ENCODE results near the gene TPM2. TPM values are rescaled to one million over a fixed set of nuclear protein-coding genes. Genes with fewer than 3 reads are reported as not detected.

Gene TPM2
- total RNA-seq, 1 donor from 2014 or later, result 77.1 TPM

GRCh38 chr9:35711501-35712428 is 22.0 kb upstream of the TPM2 start:
- TF ChIP-seq, protein P1, sequence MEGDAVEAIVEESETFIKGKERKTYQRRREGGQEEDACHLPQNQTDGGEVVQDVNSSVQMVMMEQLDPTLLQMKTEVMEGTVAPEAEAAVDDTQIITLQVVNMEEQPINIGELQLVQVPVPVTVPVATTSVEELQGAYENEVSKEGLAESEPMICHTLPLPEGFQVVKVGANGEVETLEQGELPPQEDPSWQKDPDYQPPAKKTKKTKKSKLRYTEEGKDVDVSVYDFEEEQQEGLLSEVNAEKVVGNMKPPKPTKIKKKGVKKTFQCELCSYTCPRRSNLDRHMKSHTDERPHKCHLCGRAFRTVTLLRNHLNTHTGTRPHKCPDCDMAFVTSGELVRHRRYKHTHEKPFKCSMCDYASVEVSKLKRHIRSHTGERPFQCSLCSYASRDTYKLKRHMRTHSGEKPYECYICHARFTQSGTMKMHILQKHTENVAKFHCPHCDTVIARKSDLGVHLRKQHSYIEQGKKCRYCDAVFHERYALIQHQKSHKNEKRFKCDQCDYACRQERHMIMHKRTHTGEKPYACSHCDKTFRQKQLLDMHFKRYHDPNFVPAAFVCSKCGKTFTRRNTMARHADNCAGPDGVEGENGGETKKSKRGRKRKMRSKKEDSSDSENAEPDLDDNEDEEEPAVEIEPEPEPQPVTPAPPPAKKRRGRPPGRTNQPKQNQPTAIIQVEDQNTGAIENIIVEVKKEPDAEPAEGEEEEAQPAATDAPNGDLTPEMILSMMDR (IDR thresholded peaks at IDR 0.05; ENCODE audit: insufficient read depth, low read length, poor library complexity, severe bottlenecking), result no peak
- H3K4me3 ChIP-seq (ENCODE audit: low read depth, low read length), result no peak overlapping the region
- no peaks in the 10 kb centered on the region for H3K27me3 ChIP-seq (ENCODE audit: control insufficient read depth, insufficient read depth, low read length)
- no peak for DNase-seq (ENCODE audit: low read depth)
- peaks cover 13% of the 10 kb centered on the region for H3K36me3 ChIP-seq (ENCODE audit: control insufficient read depth, insufficient read depth, low read length)

DNA sequence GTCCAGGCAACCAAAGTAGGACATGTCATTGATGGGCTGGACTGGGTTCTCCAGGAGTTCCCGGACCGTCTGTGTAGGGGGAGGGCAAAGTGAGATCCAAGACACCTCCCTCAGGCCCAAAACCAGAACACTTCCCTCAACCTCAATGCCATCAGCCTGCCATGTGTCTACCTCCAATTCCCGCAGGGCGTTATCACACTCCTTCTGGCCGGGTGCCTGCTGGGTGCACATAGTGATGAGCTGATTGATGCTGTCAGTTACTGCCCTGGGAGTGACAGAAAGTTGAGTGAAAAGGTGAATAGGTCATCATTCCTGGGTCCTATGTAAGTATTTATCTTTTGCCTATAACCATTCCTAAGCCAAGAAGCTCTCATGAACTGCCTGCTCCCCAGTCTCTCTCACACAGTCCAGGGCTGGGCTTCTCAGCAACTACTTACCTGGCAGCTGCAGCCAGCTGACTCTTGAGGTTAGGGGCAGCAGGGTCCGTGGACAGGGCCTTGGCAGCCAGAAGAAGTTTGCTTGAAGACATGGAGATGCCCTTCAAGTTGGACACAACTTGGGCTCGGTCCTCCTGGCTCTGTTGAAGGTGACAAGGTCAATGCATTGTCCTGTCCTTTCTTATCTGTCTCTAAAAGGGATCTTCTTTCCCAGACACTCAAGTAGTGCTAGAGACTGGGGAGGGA is 21.2 kb upstream of the TPM2 start:
- no peaks in the 10 kb centered on the region for H3K27me3 ChIP-seq (ENCODE audit: control insufficient read depth, insufficient read depth, low read length)
- H3K36me3 ChIP-seq (ENCODE audit: control insufficient read depth, insufficient read depth, low read length), result peaks cover 11% of the 10 kb centered on the region
- H3K4me3 ChIP-seq (ENCODE audit: low read depth, low read length), result no peak overlapping the region
- TF ChIP-seq, protein P1 (IDR thresholded peaks at IDR 0.05; ENCODE audit: insufficient read depth, low read length, poor library complexity, severe bottlenecking), result no peak
- DNase-seq (ENCODE audit: low read depth), result no peak

- peaks cover 12% of the 10 kb centered on the region for H3K36me3 ChIP-seq (ENCODE audit: control insufficient read depth, insufficient read depth, low read length)
- H3K27me3 ChIP-seq (ENCODE audit: control insufficient read depth, insufficient read depth, low read length), result no peaks in the 10 kb centered on the region
- TF ChIP-seq, protein P1 (IDR thresholded peaks at IDR 0.05; ENCODE audit: insufficient read depth, low read length, poor library complexity, severe bottlenecking), result no peak
- DNase-seq (ENCODE audit: low read depth), result no peak
- H3K4me3 ChIP-seq (ENCODE audit: low read depth, low read length), result no peak overlapping the region
Measured at GRCh38 chr9:35708146-35708545, 18.4 kb upstream of the TPM2 start.

GRCh38 chr9:35706951-35707350 is 17.2 kb upstream of the TPM2 start:
- Histone ChIP-seq H3K36me3 (ENCODE audit: control insufficient read depth, insufficient read depth, low read length) (peaks cover 13% of the 10 kb centered on the region), H3K27me3 (ENCODE audit: control insufficient read depth, insufficient read depth, low read length) (no peaks in the 10 kb centered on the region), H3K4me3 (ENCODE audit: low read depth, low read length) (no peak overlapping the region)
- no peak for DNase-seq (ENCODE audit: low read depth)
- TF ChIP-seq, protein P1 (IDR thresholded peaks at IDR 0.05; ENCODE audit: insufficient read depth, low read length, poor library complexity, severe bottlenecking), result no peak

DNA sequence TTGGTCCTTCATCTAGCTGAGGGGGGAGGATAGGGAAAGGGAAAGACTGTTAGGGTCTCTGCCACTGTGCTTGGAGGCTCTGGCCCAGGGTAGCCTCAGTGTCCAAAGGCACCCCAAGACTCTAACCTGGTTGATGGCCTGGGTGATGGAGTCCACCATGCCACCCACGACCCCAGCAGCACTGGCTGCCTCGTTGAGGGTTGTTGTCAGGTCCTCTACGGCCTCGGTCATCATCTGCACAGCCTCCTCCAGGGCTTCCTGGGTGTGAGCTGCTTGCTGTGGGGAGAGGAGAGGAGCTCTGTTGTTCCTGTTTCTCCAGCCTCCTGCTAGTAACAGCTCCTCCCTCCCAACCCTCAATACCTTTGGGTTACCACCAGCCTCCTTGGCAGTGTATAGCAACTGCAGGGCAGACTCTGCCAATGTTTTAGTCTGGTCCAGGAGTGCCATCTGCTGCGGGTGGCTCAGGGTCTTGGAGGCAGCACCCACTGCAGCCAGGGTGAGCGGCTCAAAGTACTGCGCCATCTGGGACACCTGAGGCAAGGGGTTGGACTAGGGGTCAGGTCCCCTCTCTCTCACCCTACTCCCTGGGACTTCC is 16.2 kb upstream of the TPM2 start:
- Histone ChIP-seq H3K36me3 (ENCODE audit: control insufficient read depth, insufficient read depth, low read length) (peaks cover 14% of the 10 kb centered on the region), H3K4me3 (ENCODE audit: low read depth, low read length) (no peak overlapping the region), H3K27me3 (ENCODE audit: control insufficient read depth, insufficient read depth, low read length) (no peaks in the 10 kb centered on the region)
- no peak for DNase-seq (ENCODE audit: low read depth)
- TF ChIP-seq, protein P1 (IDR thresholded peaks at IDR 0.05; ENCODE audit: insufficient read depth, low read length, poor library complexity, severe bottlenecking), result no peak

Data from kidney epithelial cell (primary cell).